CD14-positive monocyte (primary cell): ENCODE measurements around the gene LHX6. TPM values are rescaled to one million over a fixed set of nuclear protein-coding genes. Genes with fewer than 3 reads are reported as not detected.

ENCODE experiments used
- DNase-seq, 3 donors: peaks; one replicate each; pipeline ENCODE4 v3.0.0-alpha.2; 2011 to 2022
- H2AFZ ChIP-seq: 2 replicates; pipeline ENCODE4 v1.6.0; 2012; ENCODE audit warnings: mild to moderate bottlenecking, low read depth, low read length, inconsistent platforms; ENCODE audit not compliant: insufficient read depth, poor library complexity, severe bottlenecking
- H3K27ac ChIP-seq, 2 donors: 1 replicate in 1 of 2; 2 replicates in 1 of 2; pipeline ENCODE4 v1.5.1; 2012 to 2013; ENCODE audit warnings: low read length in 2 of 2, control low read depth in 1 of 2, inconsistent platforms in 1 of 2, low read depth in 1 of 2, mild to moderate bottlenecking in 1 of 2
- H3K27me3 ChIP-seq, 2 donors: one replicate each; pipeline versions ENCODE4 v1.6.0 to v1.6.1; 2011 to 2013; ENCODE audit warnings: low read length in 2 of 2; ENCODE audit not compliant: control insufficient read depth in 2 of 2, insufficient read depth in 2 of 2
- H3K36me3 ChIP-seq, 2 donors: replicated peaks in 1 of 2; 1 replicate in 1 of 2; 2 replicates in 1 of 2; pipeline versions ENCODE4 v1.5.1 to v1.6.1; 2012 to 2013; ENCODE audit warnings: low read length in 2 of 2, control low read depth in 1 of 2, inconsistent platforms in 1 of 2, mild to moderate bottlenecking in 1 of 2; ENCODE audit not compliant: insufficient read depth in 2 of 2, control insufficient read depth in 1 of 2
- H3K4me1 ChIP-seq, 2 donors: 1 replicate in 1 of 2; 2 replicates in 1 of 2; pipeline versions ENCODE4 v1.5.1 to v1.6.1; 2012 to 2013; ENCODE audit warnings: low read length in 2 of 2, control low read depth in 1 of 2, inconsistent platforms in 1 of 2, mild to moderate bottlenecking in 1 of 2, moderate library complexity in 1 of 2; ENCODE audit not compliant: insufficient read depth in 2 of 2, control insufficient read depth in 1 of 2
- H3K4me2 ChIP-seq: replicated peaks from 2 replicates; pipeline ENCODE3; 2012; ENCODE audit warnings: low read length, moderate library complexity, mild to moderate bottlenecking; ENCODE audit not compliant: poor library complexity, severe bottlenecking; ENCODE audit errors: extremely low read depth
- H3K4me3 ChIP-seq, 3 experiments: fragments of 200-600 bp in 1 of 3; sonication (generic) in 1 of 3; replicated peaks in 1 of 3; 1 replicate in 2 of 3; 2 replicates in 1 of 3; pipeline ENCODE4 v1.5.1; 2011 to 2013; ENCODE audit warnings: low read length in 3 of 3, mild to moderate bottlenecking in 3 of 3, control low read depth in 2 of 3, low read depth in 2 of 3, inconsistent platforms in 1 of 3, moderate library complexity in 1 of 3
- H3K79me2 ChIP-seq: 2 replicates; pipeline ENCODE4 v1.6.0; 2012; ENCODE audit warnings: mild to moderate bottlenecking, control low read depth, inconsistent platforms, low read length, moderate library complexity; ENCODE audit not compliant: insufficient read depth
- H3K9ac ChIP-seq: 2 replicates; pipeline ENCODE4 v1.6.0; 2017; ENCODE audit warnings: low read length, mild to moderate bottlenecking; ENCODE audit not compliant: insufficient read depth, poor library complexity, severe bottlenecking
- H3K9me3 ChIP-seq, 2 donors: replicated peaks in 1 of 2; 1 replicate in 1 of 2; 2 replicates in 1 of 2; pipeline versions ENCODE4 v1.5.1 to v1.6.1; 2012 to 2013; ENCODE audit warnings: low read length in 2 of 2, control low read depth in 1 of 2; ENCODE audit not compliant: control insufficient read depth in 1 of 2, insufficient read depth in 1 of 2
- H4K20me1 ChIP-seq: 2 replicates; pipeline ENCODE4 v1.6.0; 2012; ENCODE audit warnings: mild to moderate bottlenecking, low read length, control low read depth, moderate library complexity; ENCODE audit not compliant: insufficient read depth
- H3K27ac Mint-ChIP-seq, 7 donors: one replicate each; pipeline ENCODE4 v1.8.0; 2020; ENCODE audit warnings: mild to moderate bottlenecking in 7 of 7, mixed read lengths in 7 of 7, moderate library complexity in 6 of 7, inconsistent platforms in 2 of 7
- H3K27me3 Mint-ChIP-seq, 3 donors: one replicate each; pipeline ENCODE4 v1.8.0; 2021 to 2022; ENCODE audit warnings: low read depth in 3 of 3, mild to moderate bottlenecking in 3 of 3, mixed read lengths in 3 of 3, moderate library complexity in 3 of 3, inconsistent platforms in 1 of 3
- H3K36me3 Mint-ChIP-seq, 2 donors: one replicate each; pipeline ENCODE4 v1.8.0; 2020; ENCODE audit warnings: mixed read lengths in 2 of 2, inconsistent platforms in 1 of 2, mild to moderate bottlenecking in 1 of 2
- H3K4me1 Mint-ChIP-seq: one replicate; pipeline ENCODE4 v1.8.0; 2020; ENCODE audit warnings: mild to moderate bottlenecking, mixed read lengths
- H3K4me3 Mint-ChIP-seq, 2 donors: one replicate each; pipeline ENCODE4 v1.8.0; 2020; ENCODE audit warnings: mild to moderate bottlenecking in 2 of 2, mixed read lengths in 2 of 2, moderate library complexity in 1 of 2
- H3K9me3 Mint-ChIP-seq, 7 donors: one replicate each; pipeline ENCODE4 v1.8.0; 2020 to 2022; ENCODE audit warnings: mixed read lengths in 7 of 7, mild to moderate bottlenecking in 6 of 7, moderate library complexity in 6 of 7, inconsistent platforms in 2 of 7
- WGBS: methylation state at CpG from one replicate; pipeline ENCODE4 v1.1.5; 2013; ENCODE audit warnings: missing lambda C conversion rate; ENCODE audit not compliant: insufficient coverage; 5-methylcytosine and 5-hydroxymethylcytosine counted together
- intact Hi-C, 2 donors: fragments of 100-400 bp; cut with micrococcal nuclease; formaldehyde crosslinking; loops; one replicate each; pipeline versions ENCODE4 v1.15.0 to v1.15.1; 2023
- polyA plus RNA-seq, 3 donors: library from polyadenylated mRNA; depleted of rRNA in 1 of 3; unstranded in 2 of 3; stranded (reverse) in 1 of 3; fragments of 300-500 nt in 2 of 3; fragments of >200 nt in 1 of 3; fragmentation: Illumina TruSeq in 2 of 3; gene quantifications; 1 replicate in 2 of 3; 2 replicates in 1 of 3; pipeline ENCODE4 v1.2.3, GENCODE V29; 2012 to 2021
- TF ChIP-seq, protein P1 (sequence below): fragments of 200-600 bp; IDR thresholded peaks from one replicate; pipeline ENCODE4 v1.8.0; 2022; ENCODE audit warnings: antibody characterized with exemption, mild to moderate bottlenecking

Gene LHX6
- polyA plus RNA-seq, 3 donors: not detected

DNA sequence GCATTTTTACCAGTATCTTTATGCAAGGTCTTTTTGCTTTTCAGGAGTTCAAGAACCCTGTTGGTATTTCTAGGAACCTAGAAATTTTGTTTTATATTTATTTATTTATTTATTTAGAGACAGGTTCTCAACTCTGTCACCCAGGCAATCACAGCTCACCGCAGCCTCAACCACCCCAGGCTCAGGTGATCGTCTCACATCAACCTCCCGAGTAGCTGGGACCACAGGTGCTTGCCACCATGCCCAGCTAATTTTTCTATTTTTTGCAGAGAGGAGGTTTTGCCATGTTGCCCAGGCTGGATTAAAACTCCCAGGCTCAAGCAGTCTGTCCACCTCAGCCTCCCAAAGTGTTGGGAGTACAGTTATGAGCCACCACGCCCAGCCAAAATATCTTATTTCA is 32.9 kb downstream of the LHX6 start:
- no peaks in the 10 kb centered on the region for H3K4me1 ChIP-seq
- no peaks in the 10 kb centered on the region for H4K20me1 ChIP-seq
- Mint-ChIP-seq H3K27me3 (peaks cover 0 to 5% (median 2%) of the 10 kb centered on the region in 3 donors), H3K27ac (no peak overlapping the region), H3K36me3 (no peaks in the 10 kb centered on the region), H3K4me1 (no peaks in the 10 kb centered on the region), H3K4me3 (no peak overlapping the region), H3K9me3 (no peaks in the 10 kb centered on the region)
- H3K4me3 ChIP-seq: no peak overlapping the region
- H3K4me2 ChIP-seq: no peak overlapping the region
- H3K9ac ChIP-seq: peak overlapping the region; percentile 4
- TF ChIP-seq, protein P1, sequence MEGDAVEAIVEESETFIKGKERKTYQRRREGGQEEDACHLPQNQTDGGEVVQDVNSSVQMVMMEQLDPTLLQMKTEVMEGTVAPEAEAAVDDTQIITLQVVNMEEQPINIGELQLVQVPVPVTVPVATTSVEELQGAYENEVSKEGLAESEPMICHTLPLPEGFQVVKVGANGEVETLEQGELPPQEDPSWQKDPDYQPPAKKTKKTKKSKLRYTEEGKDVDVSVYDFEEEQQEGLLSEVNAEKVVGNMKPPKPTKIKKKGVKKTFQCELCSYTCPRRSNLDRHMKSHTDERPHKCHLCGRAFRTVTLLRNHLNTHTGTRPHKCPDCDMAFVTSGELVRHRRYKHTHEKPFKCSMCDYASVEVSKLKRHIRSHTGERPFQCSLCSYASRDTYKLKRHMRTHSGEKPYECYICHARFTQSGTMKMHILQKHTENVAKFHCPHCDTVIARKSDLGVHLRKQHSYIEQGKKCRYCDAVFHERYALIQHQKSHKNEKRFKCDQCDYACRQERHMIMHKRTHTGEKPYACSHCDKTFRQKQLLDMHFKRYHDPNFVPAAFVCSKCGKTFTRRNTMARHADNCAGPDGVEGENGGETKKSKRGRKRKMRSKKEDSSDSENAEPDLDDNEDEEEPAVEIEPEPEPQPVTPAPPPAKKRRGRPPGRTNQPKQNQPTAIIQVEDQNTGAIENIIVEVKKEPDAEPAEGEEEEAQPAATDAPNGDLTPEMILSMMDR: no peak
- no CpG with 5 or more reads among the region's 4 CpGs for WGBS
- intact Hi-C loops: no loop called here
- no peak for DNase-seq
- H2AFZ ChIP-seq: no peak overlapping the region
- no peaks in the 10 kb centered on the region for H3K79me2 ChIP-seq
- no peaks in the 10 kb centered on the region for H3K27me3 ChIP-seq
- H3K36me3 ChIP-seq: no peaks in the 10 kb centered on the region
- no peaks in the 10 kb centered on the region for H3K9me3 ChIP-seq
- H3K27ac ChIP-seq: no peak overlapping the region

DNA sequence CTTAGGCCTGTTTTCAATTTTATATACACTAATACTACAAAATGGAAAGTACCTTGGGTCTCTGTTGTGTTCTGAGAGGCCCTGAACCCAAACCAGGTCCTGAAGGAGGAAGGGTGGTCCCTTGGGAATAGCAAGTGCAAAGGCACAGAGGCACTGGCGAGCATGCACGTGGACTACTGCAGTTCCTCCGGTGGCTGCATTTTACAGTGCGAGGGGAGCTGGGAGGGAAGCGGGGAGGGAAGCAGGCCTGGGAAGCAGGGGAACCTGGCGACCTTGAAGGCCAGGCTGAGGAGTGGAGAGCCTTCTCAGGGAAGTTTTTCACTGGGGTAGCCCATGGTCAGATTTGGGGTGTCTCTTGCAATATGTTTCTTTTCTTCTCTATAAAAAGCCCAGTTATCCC is 35.1 kb downstream of the LHX6 start:
- Histone ChIP-seq H3K4me3 (no peak overlapping the region), H4K20me1 (no peaks in the 10 kb centered on the region), H3K36me3 (no peaks in the 10 kb centered on the region), H3K4me2 (no peak overlapping the region), H3K27me3 (no peaks in the 10 kb centered on the region), H3K9me3 (no peaks in the 10 kb centered on the region), H2AFZ (no peak overlapping the region), H3K79me2 (no peaks in the 10 kb centered on the region), H3K4me1 (no peaks in the 10 kb centered on the region), H3K27ac (no peak overlapping the region), H3K9ac (no peak overlapping the region)
- Mint-ChIP-seq H3K4me1 (no peaks in the 10 kb centered on the region), H3K9me3 (no peaks in the 10 kb centered on the region), H3K4me3 (no peak overlapping the region), H3K27me3 (peaks cover 0 to 5% (median 0%) of the 10 kb centered on the region in 3 donors), H3K27ac (no peak overlapping the region), H3K36me3 (no peaks in the 10 kb centered on the region)
- 92% methylated on average over 5 of the region's 6 CpGs for WGBS
- TF ChIP-seq, protein P1: no peak
- DNase-seq: no peak
- intact Hi-C loops: no loop called here
